Effector memory CD4-positive, alpha-beta T cell (primary cell): ENCODE measurements around the gene TBL2.
"Not testable (repeated sequence)": the region's sequence is repeated elsewhere in the genome, so short reads cannot be mapped to it uniquely, and the experiment has no call there.

Experiments
- DNase-seq, 3 donors: peaks; one replicate each; pipeline ENCODE4 v3.0.0-alpha.2; 2020
- H3K27ac ChIP-seq: 2 replicates; pipeline ENCODE4 v1.7.0; 2013; ENCODE audit warnings: mild to moderate bottlenecking, low read length, moderate library complexity; ENCODE audit not compliant: insufficient read depth, poor library complexity, severe bottlenecking
- H3K27me3 ChIP-seq: replicated peaks from 2 replicates; pipeline ENCODE4 v1.7.0; 2013; ENCODE audit warnings: mild to moderate bottlenecking, low read length; ENCODE audit not compliant: insufficient read depth, control insufficient read depth, poor library complexity, severe bottlenecking
- H3K36me3 ChIP-seq: 2 replicates; pipeline ENCODE4 v1.7.0; 2013; ENCODE audit warnings: mild to moderate bottlenecking, low read length, moderate library complexity; ENCODE audit not compliant: control insufficient read depth, insufficient read depth
- H3K4me1 ChIP-seq: 2 replicates; pipeline ENCODE4 v1.7.0; 2013; ENCODE audit warnings: low read length, mild to moderate bottlenecking; ENCODE audit not compliant: control insufficient read depth, insufficient read depth, poor library complexity, severe bottlenecking
- H3K4me3 ChIP-seq: 2 replicates; pipeline ENCODE4 v1.7.0; 2013; ENCODE audit warnings: low read length, low read depth, mild to moderate bottlenecking; ENCODE audit not compliant: insufficient read depth, poor library complexity, severe bottlenecking
- H3K9me3 ChIP-seq: 2 replicates; pipeline ENCODE4 v1.7.0; 2013; ENCODE audit warnings: mild to moderate bottlenecking, low read length, moderate library complexity; ENCODE audit not compliant: control insufficient read depth

TBL2 gene

GRCh38 chr7:73570521-73570920, 7.9 kb downstream of the TBL2 start:
- peaks cover 61% of the 10 kb centered on the region for H3K36me3 ChIP-seq
- no peak for DNase-seq
- H3K27me3 ChIP-seq, result no peaks in the 10 kb centered on the region
- H3K27ac ChIP-seq, result no peak overlapping the region
- H3K4me1 ChIP-seq, result no peaks in the 10 kb centered on the region
- H3K9me3 ChIP-seq, result no peaks in the 10 kb centered on the region
- no peak overlapping the region for H3K4me3 ChIP-seq

- DNase-seq, result no peak
- H3K9me3 ChIP-seq, result no peaks in the 10 kb centered on the region
- H3K4me1 ChIP-seq, result no peaks in the 10 kb centered on the region
- no peak overlapping the region for H3K27ac ChIP-seq
- peaks cover 52% of the 10 kb centered on the region for H3K36me3 ChIP-seq
- no peaks in the 10 kb centered on the region for H3K27me3 ChIP-seq
- no peak overlapping the region for H3K4me3 ChIP-seq
Measured at GRCh38 chr7:73569042-73569608, 9.3 kb downstream of the TBL2 start.

GRCh38 chr7:73567846-73568685, 10.3 kb downstream of the TBL2 start:
- H3K4me3 ChIP-seq, result no peak overlapping the region
- no peaks in the 10 kb centered on the region for H3K4me1 ChIP-seq
- no peak for DNase-seq

GRCh38 chr7:73567140-73567539, 11.2 kb downstream of the TBL2 start:
- H3K27me3 ChIP-seq, result no peaks in the 10 kb centered on the region
- peaks cover 32% of the 10 kb centered on the region for H3K36me3 ChIP-seq
- DNase-seq, result no peak

More at GRCh38 chr7:73567846-73568685, 10.3 kb downstream of the TBL2 start:
- H3K27ac ChIP-seq, result no peak overlapping the region
- H3K27me3 ChIP-seq, result no peaks in the 10 kb centered on the region
- H3K36me3 ChIP-seq, result peaks cover 42% of the 10 kb centered on the region
- H3K9me3 ChIP-seq, result no peaks in the 10 kb centered on the region

GRCh38 chr7:73566431-73566830, 11.9 kb downstream of the TBL2 start:
- peaks cover 28% of the 10 kb centered on the region for H3K36me3 ChIP-seq

More at GRCh38 chr7:73567140-73567539, 11.2 kb downstream of the TBL2 start:
- no peaks in the 10 kb centered on the region for H3K9me3 ChIP-seq
- no peak overlapping the region for H3K27ac ChIP-seq
- H3K4me3 ChIP-seq, result no peak overlapping the region
- H3K4me1 ChIP-seq, result no peaks in the 10 kb centered on the region

GRCh38 chr7:73565675-73566340, 12.6 kb downstream of the TBL2 start:
- no peak for DNase-seq
- H3K4me3 ChIP-seq, result peak overlapping the region; percentile 47
- H3K27me3 ChIP-seq, result no peaks in the 10 kb centered on the region
- H3K4me1 ChIP-seq, result no peaks in the 10 kb centered on the region
- peaks cover 21% of the 10 kb centered on the region for H3K36me3 ChIP-seq
- H3K9me3 ChIP-seq, result no peaks in the 10 kb centered on the region
- H3K27ac ChIP-seq, result no peak overlapping the region

More at GRCh38 chr7:73566431-73566830, 11.9 kb downstream of the TBL2 start:
- not testable (repeated sequence) for H3K27me3 ChIP-seq, H3K27ac ChIP-seq, H3K4me1 ChIP-seq, H3K9me3 ChIP-seq, DNase-seq
- H3K4me3 ChIP-seq, result peak overlapping the region; percentile 47

GRCh38 chr7:73560109-73560835, 18.1 kb downstream of the TBL2 start:
- no peak for DNase-seq
- H3K36me3 ChIP-seq, result no peaks in the 10 kb centered on the region
- H3K27me3 ChIP-seq, result no peaks in the 10 kb centered on the region
- H3K9me3 ChIP-seq, result no peaks in the 10 kb centered on the region
- H3K4me3 ChIP-seq, result no peak overlapping the region
- H3K4me1 ChIP-seq, result peaks cover 19% of the 10 kb centered on the region
- no peak overlapping the region for H3K27ac ChIP-seq

GRCh38 chr7:73557397-73558257, 20.8 kb downstream of the TBL2 start, which contains the start of gene BCL7B:
BCL7B (minus strand) TSS chr7:73557690; CDS start chr7:73557578, 112 bp downstream.
- DNase-seq, result peak; percentile 67 to 70 (median 68)
- Histone ChIP-seq H3K9me3 (no peaks in the 10 kb centered on the region), H3K36me3 (peaks cover 6% of the 10 kb centered on the region), H3K27me3 (no peaks in the 10 kb centered on the region), H3K4me3 (peak within 1 kb of the TSS; percentile 88), H3K27ac (peak within 1 kb of the TSS; percentile 100), H3K4me1 (peaks cover 21% of the 10 kb centered on the region)

GRCh38 chr7:73557108-73557396, 21.3 kb downstream of the TBL2 start:
- H3K4me3 ChIP-seq, result peak overlapping the region; percentile 88
- H3K36me3 ChIP-seq, result peaks cover 11% of the 10 kb centered on the region
- H3K4me1 ChIP-seq, result peaks cover 21% of the 10 kb centered on the region
- H3K27me3 ChIP-seq, result no peaks in the 10 kb centered on the region
- H3K27ac ChIP-seq, result peak overlapping the region; percentile 100
- no peaks in the 10 kb centered on the region for H3K9me3 ChIP-seq
- peak; percentile 86 to 88 (median 87) for DNase-seq
